22Rv1 (cell line): ENCODE results near the gene ALG9.

Experiments
- ZFX ChIP-seq: fragments of 450-650 bp; IDR thresholded peaks from 2 replicates; pipeline ENCODE4 v1.6.1; 2017; ENCODE audit warnings: antibody characterized with exemption, borderline replicate concordance
- TF ChIP-seq, protein P1 (sequence below): fragments of 450-650 bp; IDR thresholded peaks from 2 replicates; pipeline ENCODE4 v1.5.1; 2017; ENCODE audit warnings: mild to moderate bottlenecking

DNA sequence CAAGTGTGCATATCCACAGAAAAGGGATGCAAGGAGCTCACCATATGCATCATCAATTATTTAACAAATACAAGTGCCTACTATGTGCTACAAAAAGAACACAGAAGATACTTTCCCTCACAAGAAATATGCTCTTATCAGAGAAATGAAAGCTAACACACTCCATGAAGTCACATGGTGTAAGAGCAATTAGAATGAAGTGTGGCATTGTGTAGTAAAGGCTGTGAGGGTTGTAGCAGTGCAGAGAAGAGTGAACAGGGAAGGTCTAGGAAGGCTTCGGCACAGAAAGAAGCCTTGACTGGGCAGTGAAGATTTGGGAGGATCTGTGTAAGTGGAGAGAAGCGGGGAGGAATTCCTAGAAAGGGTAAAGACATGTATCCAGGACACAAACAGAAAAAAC is 127.7 kb downstream of the ALG9 start:
- TF ChIP-seq, protein P1, sequence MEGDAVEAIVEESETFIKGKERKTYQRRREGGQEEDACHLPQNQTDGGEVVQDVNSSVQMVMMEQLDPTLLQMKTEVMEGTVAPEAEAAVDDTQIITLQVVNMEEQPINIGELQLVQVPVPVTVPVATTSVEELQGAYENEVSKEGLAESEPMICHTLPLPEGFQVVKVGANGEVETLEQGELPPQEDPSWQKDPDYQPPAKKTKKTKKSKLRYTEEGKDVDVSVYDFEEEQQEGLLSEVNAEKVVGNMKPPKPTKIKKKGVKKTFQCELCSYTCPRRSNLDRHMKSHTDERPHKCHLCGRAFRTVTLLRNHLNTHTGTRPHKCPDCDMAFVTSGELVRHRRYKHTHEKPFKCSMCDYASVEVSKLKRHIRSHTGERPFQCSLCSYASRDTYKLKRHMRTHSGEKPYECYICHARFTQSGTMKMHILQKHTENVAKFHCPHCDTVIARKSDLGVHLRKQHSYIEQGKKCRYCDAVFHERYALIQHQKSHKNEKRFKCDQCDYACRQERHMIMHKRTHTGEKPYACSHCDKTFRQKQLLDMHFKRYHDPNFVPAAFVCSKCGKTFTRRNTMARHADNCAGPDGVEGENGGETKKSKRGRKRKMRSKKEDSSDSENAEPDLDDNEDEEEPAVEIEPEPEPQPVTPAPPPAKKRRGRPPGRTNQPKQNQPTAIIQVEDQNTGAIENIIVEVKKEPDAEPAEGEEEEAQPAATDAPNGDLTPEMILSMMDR, result no peak
- no peak for TF ChIP-seq ZFX
